Retinal pigment epithelial cell (primary cell): ENCODE measurements around the gene SLC9A4.

Experiments used
- DNase-seq: peaks from one replicate; pipeline ENCODE4 v3.0.0-alpha.2; 2010; ENCODE audit warnings: low read depth
- H3K4me3 ChIP-seq: 2 replicates; pipeline ENCODE4 v1.5.1; 2011; ENCODE audit warnings: mild to moderate bottlenecking, low read length, control low read depth, moderate library complexity
- CTCF ChIP-seq: conservative IDR thresholded peaks from 2 replicates; pipeline ENCODE4 v1.5.1; 2011; ENCODE audit warnings: low read depth, low read length, control low read depth, inconsistent platforms

SLC9A4 gene

GRCh38 chr2:102473020-102473419 lies at the start of gene SLC9A4:
TSS of gene SLC9A4 (plus strand) at chr2:102473226. CDS start at chr2:102473760, 534 bp downstream.
- H3K4me3 ChIP-seq: no peak within 1 kb of the TSS
- no peak for DNase-seq
- peak; percentile 87 for TF ChIP-seq CTCF

GRCh38 chr2:102423368-102423767 lies 49.7 kb upstream of the SLC9A4 start:
- no peak for TF ChIP-seq CTCF
- H3K4me3 ChIP-seq: no peak overlapping the region
- DNase-seq: no peak

- TF ChIP-seq CTCF: no peak
- no peak for DNase-seq
- H3K4me3 ChIP-seq: no peak overlapping the region
These were observed 48.3 kb upstream of the SLC9A4 start for GRCh38 chr2:102424754-102425153.

- no peak overlapping the region for H3K4me3 ChIP-seq
- TF ChIP-seq CTCF: no peak
- DNase-seq: no peak
These were observed 47.4 kb upstream of the SLC9A4 start for GRCh38 chr2:102425441-102426132.

- no peak for TF ChIP-seq CTCF
- no peak overlapping the region for H3K4me3 ChIP-seq
- no peak for DNase-seq
These were observed 45.8 kb upstream of the SLC9A4 start for GRCh38 chr2:102427249-102427648.

- no peak for TF ChIP-seq CTCF
- DNase-seq: no peak
- H3K4me3 ChIP-seq: no peak overlapping the region
These were observed 44.5 kb upstream of the SLC9A4 start for GRCh38 chr2:102428573-102428972.

- no peak for TF ChIP-seq CTCF
- H3K4me3 ChIP-seq: no peak overlapping the region
- no peak for DNase-seq
These were observed 40.6 kb upstream of the SLC9A4 start for GRCh38 chr2:102432386-102432785.
